ENCODE results near the gene RABGGTB. TPM values are rescaled to one million over a fixed set of nuclear protein-coding genes. Genes with fewer than 3 reads are reported as not detected.
"Not testable (repeated sequence)": the region's sequence is repeated elsewhere in the genome, so short reads cannot be mapped to it uniquely, and the experiment has no call there.

Gene RABGGTB
- total RNA-seq, 1 donor from 2014 or later, result 88.6 TPM

DNA sequence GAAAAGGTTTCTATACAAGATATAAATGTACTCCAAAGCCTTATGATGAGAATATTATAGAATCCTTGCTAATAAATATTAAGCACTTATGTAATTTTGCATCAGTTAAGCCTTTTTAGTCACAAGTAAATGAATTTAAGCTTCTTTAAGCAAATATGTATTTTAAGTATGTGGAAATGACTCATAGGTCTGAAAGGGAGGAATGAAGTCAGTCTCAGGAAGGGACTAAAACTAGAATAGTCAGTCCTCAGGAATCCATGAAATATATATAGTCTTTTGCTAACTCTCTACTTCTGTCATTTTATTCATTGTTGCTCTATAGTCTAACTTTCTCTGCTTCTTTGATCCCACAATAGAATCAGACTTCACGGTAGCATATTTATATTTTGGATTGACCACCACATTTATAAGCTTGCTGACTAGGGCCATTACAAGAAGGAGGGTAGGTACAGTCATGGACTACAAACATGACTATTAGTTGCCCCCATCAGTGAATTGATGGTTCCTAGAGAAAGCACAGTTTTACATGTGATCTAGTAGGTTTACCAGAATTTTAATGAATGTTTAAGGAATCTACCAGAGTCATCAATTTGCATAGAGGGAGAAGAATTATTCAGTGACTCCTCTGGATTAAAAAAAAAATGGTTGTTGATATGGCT, 20.2 kb upstream of the RABGGTB start:
- no peak for TF ChIP-seq CTCF (conservative IDR thresholded peaks at IDR 0.05)
- Mint-ChIP-seq H3K4me3 (no peak overlapping the region), H3K27ac (no peak overlapping the region), H3K4me1 (ENCODE audit: unreplicated experiment) (peaks cover 7% of the 10 kb centered on the region), H3K9me3 (no peaks in the 10 kb centered on the region), H3K27me3 (no peaks in the 10 kb centered on the region), H3K36me3 (no peaks in the 10 kb centered on the region)
- DNase-seq (ENCODE audit: extremely low spot score, unreplicated experiment), result no peak

- H3K9me3 Mint-ChIP-seq, result no peaks in the 10 kb centered on the region
- no peaks in the 10 kb centered on the region for H3K36me3 Mint-ChIP-seq
- H3K27me3 Mint-ChIP-seq, result no peaks in the 10 kb centered on the region
- no peak overlapping the region for H3K27ac Mint-ChIP-seq
- peaks cover 7% of the 10 kb centered on the region for H3K4me1 Mint-ChIP-seq (ENCODE audit: unreplicated experiment)
- no peak for DNase-seq (ENCODE audit: extremely low spot score, unreplicated experiment)
- no peak overlapping the region for H3K4me3 Mint-ChIP-seq
- TF ChIP-seq CTCF (conservative IDR thresholded peaks at IDR 0.05), result no peak
Measured at GRCh38 chr1:75768016-75768415, 18.0 kb upstream of the RABGGTB start.

DNA sequence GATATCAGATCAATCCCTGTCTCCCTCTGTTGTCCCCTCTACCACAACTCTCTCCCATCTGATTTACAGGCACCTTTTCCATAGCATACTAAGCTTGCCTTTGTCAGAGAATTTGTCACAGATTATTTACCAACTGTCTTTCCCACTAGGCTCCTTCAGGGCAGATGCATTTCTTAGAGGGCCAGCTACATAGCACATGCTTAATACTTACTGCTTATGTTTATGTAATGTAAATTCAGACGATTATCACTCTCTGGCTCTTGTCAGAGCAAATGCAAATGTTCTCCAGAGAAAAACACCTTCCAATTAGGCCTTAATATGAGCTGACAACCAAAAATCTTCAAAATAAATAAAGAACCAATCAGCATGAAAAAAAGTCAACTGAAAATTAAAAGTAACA, 15.3 kb upstream of the RABGGTB start:
- no peaks in the 10 kb centered on the region for H3K9me3 Mint-ChIP-seq
- no peak for TF ChIP-seq CTCF (conservative IDR thresholded peaks at IDR 0.05)
- no peak overlapping the region for H3K27ac Mint-ChIP-seq
- H3K27me3 Mint-ChIP-seq, result no peaks in the 10 kb centered on the region
- H3K36me3 Mint-ChIP-seq, result no peaks in the 10 kb centered on the region
- no peak for DNase-seq (ENCODE audit: extremely low spot score, unreplicated experiment)
- peaks cover 6% of the 10 kb centered on the region for H3K4me1 Mint-ChIP-seq (ENCODE audit: unreplicated experiment)
- H3K4me3 Mint-ChIP-seq, result no peak overlapping the region

GRCh38 chr1:75771978-75772377, 14.1 kb upstream of the RABGGTB start:
- no peaks in the 10 kb centered on the region for H3K36me3 Mint-ChIP-seq
- DNase-seq (ENCODE audit: extremely low spot score, unreplicated experiment), result no peak
- no peak overlapping the region for H3K4me3 Mint-ChIP-seq
- H3K27me3 Mint-ChIP-seq, result no peaks in the 10 kb centered on the region
- no peak for TF ChIP-seq CTCF (conservative IDR thresholded peaks at IDR 0.05)
- H3K4me1 Mint-ChIP-seq (ENCODE audit: unreplicated experiment), result no peaks in the 10 kb centered on the region
- no peaks in the 10 kb centered on the region for H3K9me3 Mint-ChIP-seq
- H3K27ac Mint-ChIP-seq, result no peak overlapping the region

- not testable (repeated sequence) for H3K36me3 Mint-ChIP-seq; H3K9me3 Mint-ChIP-seq; H3K4me1 Mint-ChIP-seq (ENCODE audit: unreplicated experiment); H3K27ac Mint-ChIP-seq; H3K4me3 Mint-ChIP-seq; DNase-seq (ENCODE audit: extremely low spot score, unreplicated experiment)
- H3K27me3 Mint-ChIP-seq, result peaks cover 11% of the 10 kb centered on the region
Measured at GRCh38 chr1:75777812-75778211, 8.2 kb upstream of the RABGGTB start.

GRCh38 chr1:75778694-75779093, 7.4 kb upstream of the RABGGTB start:
- H3K27me3 Mint-ChIP-seq, result peaks cover 11% of the 10 kb centered on the region
- not testable (repeated sequence) for H3K4me1 Mint-ChIP-seq (ENCODE audit: unreplicated experiment); H3K9me3 Mint-ChIP-seq; H3K36me3 Mint-ChIP-seq; H3K27ac Mint-ChIP-seq; DNase-seq (ENCODE audit: extremely low spot score, unreplicated experiment); H3K4me3 Mint-ChIP-seq

DNA sequence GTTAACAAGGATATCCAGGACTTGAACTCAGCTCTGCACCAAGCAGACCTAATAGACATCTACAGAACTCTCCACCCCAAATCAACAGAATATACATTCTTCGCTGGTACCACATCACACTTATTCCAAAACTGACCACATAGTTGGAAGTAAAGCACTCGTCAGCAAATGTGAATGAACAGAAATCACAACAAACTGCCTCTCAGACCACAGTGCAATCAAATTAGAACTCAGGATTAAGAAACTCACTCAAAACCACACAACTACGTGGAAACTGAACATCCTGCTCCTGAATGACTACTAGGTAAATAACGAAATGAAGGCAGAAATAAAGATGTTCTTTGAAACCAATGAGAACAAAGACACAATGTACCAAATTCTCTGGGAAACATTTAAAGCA, 5.9 kb upstream of the RABGGTB start:
- H3K27ac Mint-ChIP-seq, result not testable (repeated sequence)

GRCh38 chr1:75783920-75784319, 2.1 kb upstream of the RABGGTB start:
- not testable (repeated sequence) for H3K27ac Mint-ChIP-seq; DNase-seq (ENCODE audit: extremely low spot score, unreplicated experiment); H3K9me3 Mint-ChIP-seq
- Mint-ChIP-seq H3K36me3 (peaks cover 10% of the 10 kb centered on the region), H3K27me3 (peaks cover 11% of the 10 kb centered on the region), H3K4me1 (ENCODE audit: unreplicated experiment) (peaks cover 21% of the 10 kb centered on the region), H3K4me3 (peak overlapping the region; percentile 38)

More for the DNA sequence above, 5.9 kb upstream of the RABGGTB start:
- peaks cover 11% of the 10 kb centered on the region for H3K27me3 Mint-ChIP-seq
- not testable (repeated sequence) for H3K36me3 Mint-ChIP-seq; DNase-seq (ENCODE audit: extremely low spot score, unreplicated experiment); H3K4me3 Mint-ChIP-seq; H3K9me3 Mint-ChIP-seq; H3K4me1 Mint-ChIP-seq (ENCODE audit: unreplicated experiment)
